Adrenal gland (tissue), 12 donors: ENCODE measurements around the gene RSAD1. TPM values are rescaled to one million over a fixed set of nuclear protein-coding genes. Genes with fewer than 3 reads are reported as not detected.

ENCODE experiments used
- DNase-seq, 7 donors: peaks; one replicate each; pipeline ENCODE4 v3.0.0-alpha.2; 2019 to 2020
- H3K27ac ChIP-seq, 5 donors: fragments of 200-600 bp; sonication (generic) in 4 of 5; 1 replicate in 3 of 5; 2 replicates in 2 of 5; pipeline versions ENCODE4 v1.5.1 to v1.8.0; 2016 to 2020; ENCODE audit warnings: mild to moderate bottlenecking in 1 of 5
- H3K27me3 ChIP-seq: fragments of 200-600 bp; 2 replicates; pipeline ENCODE4 v1.8.0; 2021
- H3K36me3 ChIP-seq, 2 donors: fragments of 200-600 bp; replicated peaks in 1 of 2; 1 replicate in 1 of 2; 2 replicates in 1 of 2; pipeline versions ENCODE4 v1.5.1 to v1.8.0; 2018 to 2022
- H3K4me1 ChIP-seq, 2 donors: fragments of 200-600 bp; replicated peaks in 1 of 2; 1 replicate in 1 of 2; 2 replicates in 1 of 2; pipeline versions ENCODE4 v1.5.1 to v1.8.0; 2018 to 2021
- H3K4me3 ChIP-seq, 4 donors: fragments of 200-600 bp; sonication (generic) in 3 of 4; one replicate each; pipeline ENCODE4 v1.5.1; 2016 to 2018
- H3K9me3 ChIP-seq, 3 donors: fragments of 200-600 bp; sonication (generic) in 1 of 3; replicated peaks in 1 of 3; 1 replicate in 2 of 3; 2 replicates in 1 of 3; pipeline versions ENCODE4 v1.5.1 to v1.8.0; 2016 to 2021
- POLR2A ChIP-seq, 2 donors: fragments of 450-650 bp; IDR thresholded peaks; one replicate each; pipeline ENCODE4 v1.6.1; 2017; ENCODE audit warnings: antibody characterized with exemption in 2 of 2, mild to moderate bottlenecking in 2 of 2, moderate library complexity in 1 of 2
- WGBS, 4 donors: extraction: QIAGEN DNeasy Blood & Tissue Kit in 2 of 4; methylation state at CpG; one replicate each; pipeline versions ENCODE4 v1.1.5 to v1.1.7; 2013 to 2017; 5-methylcytosine and 5-hydroxymethylcytosine counted together
- intact Hi-C, 2 donors: fragments of 100-400 bp; cut with DNase I; formaldehyde crosslinking; loops; one replicate each; pipeline versions ENCODE4 v1.14.1 to v1.15.0; 2022 to 2023
- polyA plus RNA-seq, 3 donors: library from polyadenylated mRNA; stranded (reverse); fragments of 200-250 nt in 2 of 3; fragments of 350-450 nt in 1 of 3; fragmentation: Illumina TruSeq in 1 of 3; extraction: RNeasy Lipid Tissue Mini Kit (QIAGEN cat#74804) in 1 of 3; gene quantifications; one replicate each; pipeline ENCODE4 v1.2.3, GENCODE V29; 2013 to 2014
- total RNA-seq, 9 donors: library from RNA; depleted of rRNA in 4 of 9; stranded (reverse); fragments of >200 nt in 4 of 9; fragments of 120-200 nt in 1 of 9; fragmentation: NEBNext Ultra II Directional in 1 of 9; extraction: Animal tissue kit (Norgen Biotek cat#: 25700) in 1 of 9; gene quantifications; one replicate each; pipeline versions ENCODE4 v1.1.0 to v1.2.4, GENCODE V29; 2013 to 2023
- TF ChIP-seq, protein P1 (sequence below), 6 experiments: fragments of 450-650 bp in 4 of 6; fragments of 200-600 bp in 2 of 6; sonication (generic) in 1 of 6; IDR thresholded peaks; 1 replicate in 5 of 6; 2 replicates in 1 of 6; pipeline versions ENCODE4 v1.5.1 to v1.8.0; 2016 to 2021; ENCODE audit warnings: antibody characterized with exemption in 6 of 6, mild to moderate bottlenecking in 2 of 6, moderate library complexity in 1 of 6
- donor health status: healthy with polysubstance abuse.
- donor health status: Bipolar disorder and iron deficiency.
- donor health status: DM: yes; HTN: yes; CAD: no.
- donor health status: DM: no; HTN: no; CAD: no.
- donor health status: DM: no; HTN: no; CAD: no.
- donor health status: DM: yes; HTN: yes; CAD: no.

The RSAD1 gene
- total and polyA plus RNA-seq, 12 donors: 28.4 to 77.3 (median 51.8) TPM

- no peaks in the 10 kb centered on the region for H3K36me3 ChIP-seq
- intact Hi-C loops: no loop called here
- no peak overlapping the region for H3K4me3 ChIP-seq
- H3K27me3 ChIP-seq: no peaks in the 10 kb centered on the region
- H3K27ac ChIP-seq: no peak overlapping the region
- TF ChIP-seq POLR2A (IDR thresholded peaks at IDR 0.05): no peak
- TF ChIP-seq, protein P1, sequence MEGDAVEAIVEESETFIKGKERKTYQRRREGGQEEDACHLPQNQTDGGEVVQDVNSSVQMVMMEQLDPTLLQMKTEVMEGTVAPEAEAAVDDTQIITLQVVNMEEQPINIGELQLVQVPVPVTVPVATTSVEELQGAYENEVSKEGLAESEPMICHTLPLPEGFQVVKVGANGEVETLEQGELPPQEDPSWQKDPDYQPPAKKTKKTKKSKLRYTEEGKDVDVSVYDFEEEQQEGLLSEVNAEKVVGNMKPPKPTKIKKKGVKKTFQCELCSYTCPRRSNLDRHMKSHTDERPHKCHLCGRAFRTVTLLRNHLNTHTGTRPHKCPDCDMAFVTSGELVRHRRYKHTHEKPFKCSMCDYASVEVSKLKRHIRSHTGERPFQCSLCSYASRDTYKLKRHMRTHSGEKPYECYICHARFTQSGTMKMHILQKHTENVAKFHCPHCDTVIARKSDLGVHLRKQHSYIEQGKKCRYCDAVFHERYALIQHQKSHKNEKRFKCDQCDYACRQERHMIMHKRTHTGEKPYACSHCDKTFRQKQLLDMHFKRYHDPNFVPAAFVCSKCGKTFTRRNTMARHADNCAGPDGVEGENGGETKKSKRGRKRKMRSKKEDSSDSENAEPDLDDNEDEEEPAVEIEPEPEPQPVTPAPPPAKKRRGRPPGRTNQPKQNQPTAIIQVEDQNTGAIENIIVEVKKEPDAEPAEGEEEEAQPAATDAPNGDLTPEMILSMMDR (IDR thresholded peaks at IDR 0.05): no peak
- H3K4me1 ChIP-seq: peaks cover 9 to 21% of the 10 kb centered on the region in 2 donors
- no peak for DNase-seq
- WGBS, 4 donors: 83 to 90% (median 86%) methylated on average over 10 of the region's 10 CpGs
- no peaks in the 10 kb centered on the region for H3K9me3 ChIP-seq
Measured at GRCh38 chr17:50452630-50453300, 25.9 kb upstream of the RSAD1 start.

DNA sequence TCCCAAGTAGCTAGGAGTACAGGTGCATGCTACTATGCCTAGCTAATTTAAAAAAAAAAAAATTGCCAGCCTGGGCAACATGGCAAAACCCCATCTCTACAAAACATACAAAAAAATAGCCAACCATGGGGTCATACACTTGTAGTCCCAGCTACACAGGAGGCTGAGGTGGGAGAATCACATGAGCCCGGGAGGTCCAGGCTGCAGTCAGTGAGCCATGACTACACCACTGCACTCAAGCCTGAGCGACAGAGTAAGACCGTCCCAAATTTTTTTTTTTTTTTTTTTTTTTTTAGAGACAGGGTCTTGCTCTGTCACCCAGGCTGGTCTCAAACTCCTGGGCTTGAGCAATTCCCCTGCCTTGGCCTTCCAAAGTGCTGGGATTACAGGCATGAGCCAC is 24.8 kb upstream of the RSAD1 start:
- no peak for DNase-seq
- Histone ChIP-seq H3K36me3 (no peaks in the 10 kb centered on the region), H3K27me3 (no peaks in the 10 kb centered on the region), H3K4me3 (no peak overlapping the region), H3K4me1 (peaks cover 0 to 21% of the 10 kb centered on the region in 2 donors), H3K27ac (no peak overlapping the region), H3K9me3 (no peaks in the 10 kb centered on the region)
- intact Hi-C loops: no loop called here
- no peak for TF ChIP-seq POLR2A (IDR thresholded peaks at IDR 0.05)
- TF ChIP-seq, protein P1 (IDR thresholded peaks at IDR 0.05): no peak
- 89 to 94% (median 91%) methylated on average over 3 of the region's 3 CpGs for WGBS, 4 donors

- Histone ChIP-seq H3K27ac (no peak overlapping the region), H3K9me3 (no peaks in the 10 kb centered on the region), H3K36me3 (peaks cover 0 to 15% of the 10 kb centered on the region in 2 donors), H3K27me3 (no peaks in the 10 kb centered on the region), H3K4me3 (no peak overlapping the region), H3K4me1 (peaks cover 0 to 11% of the 10 kb centered on the region in 2 donors)
- no peak for DNase-seq
- no peak for TF ChIP-seq POLR2A (IDR thresholded peaks at IDR 0.05)
- TF ChIP-seq, protein P1 (IDR thresholded peaks at IDR 0.05): no peak
- intact Hi-C loops: no loop called here
- WGBS, 4 donors: 94 to 98% (median 97%) methylated on average over 4 of the region's 4 CpGs
Measured at GRCh38 chr17:50457621-50458020, 21.0 kb upstream of the RSAD1 start.

- H3K27me3 ChIP-seq: no peaks in the 10 kb centered on the region
- intact Hi-C loops: no loop called here
- no peaks in the 10 kb centered on the region for H3K9me3 ChIP-seq
- TF ChIP-seq, protein P1 (IDR thresholded peaks at IDR 0.05): no peak
- TF ChIP-seq POLR2A (IDR thresholded peaks at IDR 0.05): no peak
- H3K4me1 ChIP-seq: peaks cover 0 to 11% of the 10 kb centered on the region in 2 donors
- no peak overlapping the region for H3K4me3 ChIP-seq
- DNase-seq: no peak
- H3K27ac ChIP-seq: no peak overlapping the region
- WGBS, 4 donors: 33 to 53% (median 45%) methylated on average over 3 of the region's 3 CpGs
- peaks cover 0 to 21% of the 10 kb centered on the region in 2 donors for H3K36me3 ChIP-seq
Measured at GRCh38 chr17:50458270-50458669, 20.4 kb upstream of the RSAD1 start.
